Peyer's patch (tissue), 4 donors: ENCODE results near the gene CHAF1A. TPM values are rescaled to one million over a fixed set of nuclear protein-coding genes. Genes with fewer than 3 reads are reported as not detected.

Source experiments
- DNase-seq, 3 donors: peaks; one replicate each; pipeline ENCODE4 v3.0.0-alpha.2; 2017 to 2019
- H3K27ac ChIP-seq, 4 donors: fragments of 200-600 bp; sonication (generic); one replicate each; pipeline ENCODE4 v1.5.1; 2016 to 2019
- H3K27me3 ChIP-seq, 2 donors: fragments of 200-600 bp; sonication (generic); one replicate each; pipeline ENCODE4 v1.5.1; 2019
- H3K36me3 ChIP-seq, 3 donors: fragments of 200-600 bp; sonication (generic); one replicate each; pipeline ENCODE4 v1.5.1; 2016 to 2019
- H3K4me1 ChIP-seq, 4 donors: fragments of 200-600 bp; sonication (generic); one replicate each; pipeline ENCODE4 v1.5.1; 2016 to 2019
- H3K4me3 ChIP-seq, 4 donors: fragments of 200-600 bp; sonication (generic); 1 replicate in 3 of 4; 2 replicates in 1 of 4; pipeline ENCODE4 v1.5.1; 2016 to 2019; ENCODE audit warnings: mild to moderate bottlenecking in 1 of 4
- H3K9me3 ChIP-seq, 4 donors: fragments of 200-600 bp; sonication (generic); one replicate each; pipeline ENCODE4 v1.5.1; 2016 to 2019; ENCODE audit warnings: mild to moderate bottlenecking in 1 of 4
- CTCF ChIP-seq, 6 experiments: fragments of 450-650 bp in 4 of 6; fragments of 200-600 bp in 2 of 6; sonication (generic) in 1 of 6; IDR thresholded peaks; one replicate each; pipeline ENCODE4 v1.5.1; 2017 to 2019; ENCODE audit warnings: antibody characterized with exemption in 6 of 6, mild to moderate bottlenecking in 3 of 6, moderate library complexity in 1 of 6
- POLR2A ChIP-seq, 2 donors: fragments of 450-650 bp; IDR thresholded peaks; one replicate each; pipeline ENCODE4 v1.5.1; 2017; ENCODE audit warnings: antibody characterized with exemption in 2 of 2, mild to moderate bottlenecking in 2 of 2, moderate library complexity in 2 of 2
- total RNA-seq, 4 donors: library from RNA; depleted of rRNA; stranded (reverse); fragments of >200 nt; gene quantifications; one replicate each; pipeline ENCODE4 v1.1.0, GENCODE V29; 2016

CHAF1A gene
- total RNA-seq, 4 donors from 2014 or later, result 7.5 to 66.8 (median 14.4) TPM

- no peaks in the 10 kb centered on the region for H3K4me1 ChIP-seq
- H3K4me3 ChIP-seq, result no peak overlapping the region
- peak in 1 of 3 donors; percentile 55 for DNase-seq
- no peaks in the 10 kb centered on the region for H3K27me3 ChIP-seq
- no peaks in the 10 kb centered on the region for H3K9me3 ChIP-seq
- H3K36me3 ChIP-seq, result peaks cover 0 to 84% (median 0%) of the 10 kb centered on the region in 3 donors
- TF ChIP-seq POLR2A (IDR thresholded peaks at IDR 0.05), result no peak
- TF ChIP-seq CTCF (IDR thresholded peaks at IDR 0.05), result no peak
- peak overlapping the region in 1 of 4 donors; percentile 35 for H3K27ac ChIP-seq
Measured at GRCh38 chr19:4360641-4361151, 41.7 kb upstream of the CHAF1A start.

- TF ChIP-seq CTCF (IDR thresholded peaks at IDR 0.05) (no peak), POLR2A (IDR thresholded peaks at IDR 0.05) (no peak)
- Histone ChIP-seq H3K9me3 (no peaks in the 10 kb centered on the region), H3K27me3 (no peaks in the 10 kb centered on the region), H3K4me1 (no peaks in the 10 kb centered on the region), H3K27ac (peak overlapping the region in 1 of 4 donors; percentile 35), H3K36me3 (peaks cover 0 to 87% (median 0%) of the 10 kb centered on the region in 3 donors), H3K4me3 (no peak overlapping the region)
- DNase-seq, result peak in 1 of 3 donors; percentile 50
Measured at GRCh38 chr19:4361152-4362046, 41.0 kb upstream of the CHAF1A start.

GRCh38 chr19:4362101-4362828 lies 40.2 kb upstream of the CHAF1A start:
- H3K27ac ChIP-seq, result no peak overlapping the region
- H3K27me3 ChIP-seq, result no peaks in the 10 kb centered on the region
- H3K9me3 ChIP-seq, result no peaks in the 10 kb centered on the region
- no peak overlapping the region for H3K4me3 ChIP-seq
- peak in 1 of 3 donors; percentile 51 for DNase-seq
- H3K4me1 ChIP-seq, result no peaks in the 10 kb centered on the region
- TF ChIP-seq CTCF (IDR thresholded peaks at IDR 0.05), result no peak
- no peak for TF ChIP-seq POLR2A (IDR thresholded peaks at IDR 0.05)
- H3K36me3 ChIP-seq, result peaks cover 0 to 88% (median 0%) of the 10 kb centered on the region in 3 donors

GRCh38 chr19:4362831-4363545 lies 39.5 kb upstream of the CHAF1A start:
- peaks cover 0 to 3% (median under 1%) of the 10 kb centered on the region in 4 donors for H3K4me1 ChIP-seq
- no peak overlapping the region for H3K4me3 ChIP-seq
- H3K27ac ChIP-seq, result no peak overlapping the region
- peak in 1 of 3 donors; percentile 57 for DNase-seq
- H3K9me3 ChIP-seq, result no peaks in the 10 kb centered on the region
- TF ChIP-seq POLR2A (IDR thresholded peaks at IDR 0.05), result no peak
- peak in 3 of 6 experiments; percentile 14 to 33 (median 23) for TF ChIP-seq CTCF (IDR thresholded peaks at IDR 0.05)
- H3K27me3 ChIP-seq, result no peaks in the 10 kb centered on the region
- H3K36me3 ChIP-seq, result peaks cover 0 to 86% (median 0%) of the 10 kb centered on the region in 3 donors
